Fibroblast of mammary gland (primary cell): ENCODE measurements around the gene CCM2.

Experiments used
- DNase-seq: peaks from one replicate; pipeline ENCODE4 v3.0.0-alpha.2; 2010; ENCODE audit warnings: low read depth
- H3K4me3 ChIP-seq: 2 replicates; pipeline ENCODE4 v1.5.1; 2011; ENCODE audit warnings: low read depth, mild to moderate bottlenecking, low read length, moderate library complexity; ENCODE audit not compliant: control insufficient read depth
- TF ChIP-seq, protein P1 (sequence below): conservative IDR thresholded peaks from 2 replicates; pipeline ENCODE4 v1.5.1; 2011; ENCODE audit warnings: low read depth, low read length, inconsistent platforms; ENCODE audit not compliant: control insufficient read depth, insufficient read depth

Gene CCM2

DNA sequence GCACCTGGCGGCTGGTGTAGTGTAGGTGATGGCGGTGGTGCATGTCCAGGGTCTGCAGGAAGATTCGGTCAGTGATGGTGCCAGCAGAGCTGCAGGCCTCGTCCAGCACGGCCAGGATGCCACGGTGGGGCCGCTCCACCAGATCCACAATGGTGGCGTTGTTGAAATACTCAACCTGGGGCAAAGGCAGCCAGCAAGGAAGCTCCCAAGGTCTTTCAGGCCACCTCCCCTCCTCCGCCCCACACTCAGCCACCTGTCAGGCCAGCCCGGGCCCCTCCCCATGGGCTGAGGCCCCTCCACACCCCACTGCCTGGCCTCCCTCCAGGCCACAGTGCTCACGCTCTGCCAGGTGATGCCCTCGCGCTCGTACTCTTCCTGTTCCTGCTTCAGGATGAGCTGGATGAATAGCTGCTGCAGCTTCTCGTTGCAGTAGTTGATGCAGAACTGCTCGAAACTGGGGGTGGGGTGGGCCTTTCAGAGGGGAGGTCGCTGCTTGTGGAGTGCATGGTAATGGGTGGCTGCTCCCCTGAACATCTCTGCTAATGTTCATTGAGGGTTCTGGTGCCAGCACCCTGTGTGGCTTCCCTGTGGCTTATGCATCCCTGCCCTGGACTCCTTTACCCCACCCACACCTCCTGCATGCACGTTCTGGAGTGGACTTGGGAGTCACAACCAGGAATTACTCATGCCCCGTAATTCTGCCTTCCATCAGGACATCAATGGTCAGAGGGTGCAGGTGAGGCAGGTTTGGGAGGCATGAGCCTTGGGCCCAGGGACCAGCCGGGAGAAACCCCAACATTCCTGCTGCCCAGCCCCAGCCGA, 30.1 kb upstream of the CCM2 start:
- DNase-seq, result no peak
- H3K4me3 ChIP-seq, result no peak overlapping the region
- TF ChIP-seq, protein P1, sequence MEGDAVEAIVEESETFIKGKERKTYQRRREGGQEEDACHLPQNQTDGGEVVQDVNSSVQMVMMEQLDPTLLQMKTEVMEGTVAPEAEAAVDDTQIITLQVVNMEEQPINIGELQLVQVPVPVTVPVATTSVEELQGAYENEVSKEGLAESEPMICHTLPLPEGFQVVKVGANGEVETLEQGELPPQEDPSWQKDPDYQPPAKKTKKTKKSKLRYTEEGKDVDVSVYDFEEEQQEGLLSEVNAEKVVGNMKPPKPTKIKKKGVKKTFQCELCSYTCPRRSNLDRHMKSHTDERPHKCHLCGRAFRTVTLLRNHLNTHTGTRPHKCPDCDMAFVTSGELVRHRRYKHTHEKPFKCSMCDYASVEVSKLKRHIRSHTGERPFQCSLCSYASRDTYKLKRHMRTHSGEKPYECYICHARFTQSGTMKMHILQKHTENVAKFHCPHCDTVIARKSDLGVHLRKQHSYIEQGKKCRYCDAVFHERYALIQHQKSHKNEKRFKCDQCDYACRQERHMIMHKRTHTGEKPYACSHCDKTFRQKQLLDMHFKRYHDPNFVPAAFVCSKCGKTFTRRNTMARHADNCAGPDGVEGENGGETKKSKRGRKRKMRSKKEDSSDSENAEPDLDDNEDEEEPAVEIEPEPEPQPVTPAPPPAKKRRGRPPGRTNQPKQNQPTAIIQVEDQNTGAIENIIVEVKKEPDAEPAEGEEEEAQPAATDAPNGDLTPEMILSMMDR, result no peak

GRCh38 chr7:44970523-44971051, 29.4 kb upstream of the CCM2 start:
- no peak for DNase-seq
- no peak overlapping the region for H3K4me3 ChIP-seq
- TF ChIP-seq, protein P1, result no peak

DNA sequence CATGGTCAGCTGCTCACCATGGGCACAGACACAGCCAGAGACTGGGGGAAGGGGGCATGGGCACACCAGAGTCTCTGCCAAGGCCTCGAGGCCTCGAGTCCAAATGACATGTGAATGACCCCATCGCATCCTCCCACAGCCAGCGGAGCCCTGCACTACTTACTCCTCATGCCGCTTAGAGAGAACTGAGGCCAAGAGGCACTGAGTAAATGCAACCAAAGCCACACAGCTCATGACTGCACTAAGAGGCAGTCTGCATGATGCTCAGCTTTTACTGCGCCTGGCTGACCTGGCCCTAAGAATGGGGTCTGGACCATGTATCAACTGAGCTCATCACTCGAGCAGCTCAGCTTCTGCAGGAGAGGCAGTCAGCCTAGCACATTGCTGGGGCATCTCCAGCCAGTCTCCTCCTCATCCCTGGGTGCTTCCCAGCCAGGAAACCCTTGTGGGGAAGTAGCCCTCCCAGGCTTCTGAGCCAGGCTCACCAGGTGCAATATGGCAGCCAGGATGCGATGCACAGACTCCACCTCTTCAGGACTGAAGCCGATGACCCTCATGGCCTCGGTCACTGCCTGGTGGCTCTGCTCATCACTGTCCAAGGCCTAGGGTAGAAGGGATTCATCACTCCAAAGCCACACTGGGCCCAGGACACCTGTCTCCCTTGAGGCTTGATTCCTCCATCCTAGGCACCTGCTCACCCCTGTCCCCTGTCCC, 28.7 kb upstream of the CCM2 start:
- TF ChIP-seq, protein P1, result no peak
- DNase-seq, result no peak

DNA sequence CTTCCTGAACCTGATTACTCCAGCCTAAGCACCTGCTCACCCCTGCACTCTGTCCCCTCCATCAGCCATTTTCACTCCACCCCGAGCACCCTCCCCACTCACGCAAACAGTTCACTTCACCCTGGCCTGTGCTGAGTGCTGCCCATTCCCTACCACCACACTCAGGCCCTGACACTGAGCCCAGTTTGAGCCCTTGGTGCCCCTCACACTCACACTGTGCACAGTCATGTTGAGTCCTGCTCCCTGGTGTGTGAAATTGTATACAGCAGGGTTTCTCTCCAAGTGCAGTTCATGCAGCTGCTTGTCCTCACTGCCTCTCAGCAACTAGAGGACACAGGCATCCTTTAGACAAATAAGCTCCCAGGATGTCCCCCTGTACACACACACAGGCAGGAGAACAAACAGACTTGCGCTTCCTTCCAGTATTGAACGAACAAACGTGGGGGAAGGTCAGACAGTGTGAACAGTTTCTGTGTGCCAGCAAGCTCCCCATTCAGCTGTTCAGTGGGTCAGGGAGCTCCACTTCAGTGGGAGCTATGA, 28.0 kb upstream of the CCM2 start:
- TF ChIP-seq, protein P1, result no peak
- no peak overlapping the region for H3K4me3 ChIP-seq
- no peak for DNase-seq

More for the DNA sequence above, 28.7 kb upstream of the CCM2 start:
- no peak overlapping the region for H3K4me3 ChIP-seq

- TF ChIP-seq, protein P1, result no peak
- H3K4me3 ChIP-seq, result no peak overlapping the region
- no peak for DNase-seq
These were observed 27.4 kb upstream of the CCM2 start for GRCh38 chr7:44972562-44972961.

DNA sequence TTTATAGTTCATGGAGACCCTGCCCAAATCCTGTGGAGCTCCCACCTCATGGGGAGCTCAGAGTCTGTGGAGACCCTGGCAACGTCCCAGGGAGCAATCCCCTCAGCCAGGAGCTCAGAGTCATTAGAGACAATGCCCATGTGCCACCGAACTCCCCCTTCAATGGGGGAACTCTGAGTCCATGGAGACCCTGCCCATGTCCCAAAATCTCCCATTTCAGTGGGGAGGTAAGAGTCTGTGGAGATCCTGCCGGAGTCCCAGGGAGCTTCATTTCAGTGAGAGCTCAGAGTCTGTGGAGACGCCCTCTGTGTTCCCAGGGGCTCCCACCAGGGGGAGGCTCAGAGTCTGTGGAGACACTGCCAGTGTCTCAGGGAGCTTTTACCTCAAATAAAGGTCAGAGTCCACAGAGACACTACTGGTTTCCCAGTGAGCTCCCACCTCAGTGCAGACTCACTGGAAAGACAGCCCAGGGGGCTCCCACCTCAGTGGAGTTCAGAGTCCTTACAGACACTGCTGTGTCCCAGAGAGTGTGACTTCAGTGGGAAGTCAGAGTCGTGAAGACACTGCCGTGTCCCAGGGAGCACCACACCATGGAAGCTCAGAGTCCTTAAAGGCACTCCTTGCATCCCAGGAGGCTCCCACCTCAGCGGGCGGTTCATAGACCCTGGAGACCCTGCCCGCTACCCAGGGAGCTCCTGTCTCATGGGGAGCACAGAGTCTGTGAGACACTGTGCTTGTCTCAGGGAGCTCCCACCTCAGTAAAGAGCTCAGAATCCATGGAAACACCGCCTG, 26.2 kb upstream of the CCM2 start:
- TF ChIP-seq, protein P1, result peak; percentile 64
- DNase-seq, result no peak
- H3K4me3 ChIP-seq, result no peak overlapping the region
